Inflammatory macrophage (primary cell): ENCODE measurements around the gene MPP7.
"Not testable (repeated sequence)": the region's sequence is repeated elsewhere in the genome, so short reads cannot be mapped to it uniquely, and the experiment has no call there.

Experiments
- DNase-seq, 2 donors: peaks; one replicate each; pipeline ENCODE4 v3.0.0-alpha.2; 2020 to 2022
- total RNA-seq, 18 experiments: gene quantifications; one replicate each; lab custom pipeline; 2026; ENCODE audit warnings: mixed read lengths in 6 of 18, inconsistent platforms in 2 of 18; lab: John Stamatoyannopoulos, UW

The MPP7 gene
- 6.9 to 18.1 (median 13.0) reads per million in 18 experiments for total RNA-seq

DNA sequence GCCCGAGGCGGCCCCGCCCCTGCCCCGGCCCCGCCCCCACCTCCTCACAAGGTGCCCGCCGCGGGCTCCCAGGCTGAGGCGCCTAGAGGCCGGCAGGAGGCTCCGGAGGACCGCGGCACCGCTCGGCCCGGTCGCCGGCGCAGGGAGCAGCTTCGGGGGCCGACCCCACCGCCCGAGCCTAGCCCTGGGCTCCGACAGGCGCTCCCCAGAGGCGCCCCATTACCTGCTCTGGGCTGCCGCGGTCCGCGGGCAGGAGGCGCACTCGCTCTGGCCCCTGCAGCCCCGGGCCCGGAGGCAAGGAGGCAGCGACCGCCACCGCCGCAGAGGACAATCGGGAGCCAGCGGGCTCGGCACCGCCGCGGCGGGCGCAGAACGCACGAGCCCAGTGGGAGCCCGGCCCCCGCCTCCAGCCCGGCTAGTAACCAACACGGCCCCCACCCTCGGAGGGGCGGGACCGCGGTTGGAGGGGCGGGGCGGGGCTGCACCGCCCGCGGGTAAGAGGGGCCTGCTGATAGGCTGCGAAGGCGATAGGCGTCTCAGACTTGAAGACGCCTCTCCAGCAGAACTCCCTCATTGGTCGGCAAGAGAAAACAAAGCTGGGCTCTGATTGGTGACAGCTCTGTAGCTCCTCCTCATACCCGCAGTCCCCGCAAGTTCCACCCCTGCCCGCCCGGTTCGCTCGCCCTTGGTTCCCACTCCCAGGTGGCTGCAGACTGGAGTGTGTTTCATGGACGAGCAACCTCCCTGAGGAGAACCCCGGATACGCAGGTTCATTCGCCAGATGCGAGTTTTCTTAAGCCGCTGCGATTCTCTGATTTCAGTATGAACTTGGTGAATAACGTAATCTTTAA, at the start of gene MPP7:
MPP7 (minus strand) TSS at position 427 of the 851 bp plus-strand sequence. CDS start 64,460 bp downstream, outside the sequence.
- DNase-seq, result peak; percentile 98

DNA sequence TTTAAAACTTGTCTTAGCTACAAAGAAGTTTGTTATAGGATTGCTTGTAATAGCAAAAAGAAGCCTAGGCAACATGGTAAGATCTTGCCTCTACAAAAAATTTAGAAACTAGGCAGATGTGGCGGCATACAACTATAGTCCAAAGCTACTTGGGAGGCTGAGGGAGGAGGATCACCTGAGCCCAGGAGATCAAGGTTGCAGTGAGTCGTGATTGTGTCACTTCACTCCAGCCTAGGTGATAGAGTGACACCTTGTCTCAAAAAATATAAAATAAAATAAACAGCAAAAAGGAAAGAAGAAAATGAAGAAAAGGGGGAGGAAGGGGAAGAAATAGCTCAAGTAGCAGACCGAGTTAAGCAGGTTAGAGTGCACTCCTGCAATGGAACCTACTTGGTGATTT, 47.0 kb upstream of the MPP7 start:
- DNase-seq, result no peak

DNA sequence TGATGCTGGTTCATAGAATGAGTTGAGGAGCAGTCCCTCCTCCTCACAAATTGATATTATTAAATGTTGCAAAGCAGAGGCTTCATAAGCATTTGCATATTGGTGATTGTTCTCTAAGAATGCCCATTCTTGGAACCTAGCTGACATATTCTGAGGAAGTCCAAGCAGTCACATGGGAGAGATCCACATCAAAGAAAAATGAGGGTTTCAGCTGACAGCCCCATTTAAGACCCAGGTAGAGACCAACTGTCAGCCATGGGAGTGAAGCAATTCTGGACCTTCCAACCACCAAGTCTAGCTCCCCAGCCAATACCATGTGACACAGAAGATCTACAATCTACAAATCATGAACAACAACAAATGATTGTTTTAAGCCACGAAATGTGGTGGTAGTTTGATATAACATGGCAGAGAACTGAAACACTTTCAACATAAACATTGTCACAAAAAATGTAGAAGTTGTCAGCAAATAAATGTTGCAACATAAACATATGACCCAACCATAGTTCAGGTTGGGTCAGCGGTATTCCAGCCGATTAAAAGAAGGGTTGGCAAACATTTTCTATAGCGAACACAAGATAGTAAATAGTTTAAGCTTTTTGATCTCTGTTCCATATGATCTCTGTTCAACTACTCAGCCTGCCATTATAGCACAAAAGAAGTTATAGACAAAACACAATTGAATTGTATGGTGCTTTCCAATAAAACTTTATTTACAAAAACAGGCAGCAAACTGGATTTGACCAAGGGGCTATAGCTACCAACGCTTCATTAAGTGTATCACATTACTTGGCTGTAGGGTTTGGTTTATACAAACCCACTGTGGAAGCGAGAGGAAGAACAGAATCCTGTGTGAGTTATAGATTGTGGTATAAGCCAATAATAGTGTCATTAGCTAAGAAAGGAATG, 41.4 kb upstream of the MPP7 start:
- peak; percentile 42 to 74 for DNase-seq

DNA sequence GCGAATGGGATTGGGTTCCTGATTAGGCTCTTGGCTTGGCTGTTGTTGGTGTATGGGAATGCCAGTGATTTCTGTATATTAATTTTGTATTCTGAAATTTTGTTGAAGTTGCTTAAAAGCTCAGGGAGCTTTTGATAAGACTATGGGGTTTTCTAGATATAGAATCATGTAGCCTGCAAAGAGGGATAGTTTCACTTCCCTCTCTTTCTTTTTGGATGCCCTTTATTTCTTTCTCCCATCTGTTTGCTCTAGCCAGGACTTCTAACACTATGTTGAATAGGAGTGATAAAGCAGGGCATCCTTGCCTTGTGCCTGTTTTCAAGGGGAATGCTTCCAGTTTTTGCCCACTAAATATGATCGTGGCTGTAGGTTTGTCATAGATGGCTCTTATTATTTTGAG, 40.4 kb upstream of the MPP7 start:
- no peak for DNase-seq

DNA sequence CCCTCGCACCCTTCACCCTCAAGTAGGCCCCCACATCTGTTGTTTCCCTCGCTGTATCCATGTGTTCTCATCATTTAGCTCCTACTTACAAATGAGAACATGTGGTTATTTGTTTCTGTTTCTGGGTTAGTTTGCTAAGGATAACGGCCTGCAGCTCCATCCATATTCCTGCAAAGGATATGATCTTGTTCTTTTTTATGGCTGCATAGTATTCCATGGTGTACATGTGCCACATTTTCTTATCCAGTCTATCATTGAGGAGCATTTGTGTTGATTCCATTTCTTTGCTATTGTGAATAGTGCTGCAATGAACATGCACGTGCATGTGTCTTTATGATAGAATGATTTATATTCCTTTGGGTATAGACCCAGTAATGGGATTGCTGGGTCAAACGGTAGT, 38.8 kb upstream of the MPP7 start:
- not testable (repeated sequence) for DNase-seq

DNA sequence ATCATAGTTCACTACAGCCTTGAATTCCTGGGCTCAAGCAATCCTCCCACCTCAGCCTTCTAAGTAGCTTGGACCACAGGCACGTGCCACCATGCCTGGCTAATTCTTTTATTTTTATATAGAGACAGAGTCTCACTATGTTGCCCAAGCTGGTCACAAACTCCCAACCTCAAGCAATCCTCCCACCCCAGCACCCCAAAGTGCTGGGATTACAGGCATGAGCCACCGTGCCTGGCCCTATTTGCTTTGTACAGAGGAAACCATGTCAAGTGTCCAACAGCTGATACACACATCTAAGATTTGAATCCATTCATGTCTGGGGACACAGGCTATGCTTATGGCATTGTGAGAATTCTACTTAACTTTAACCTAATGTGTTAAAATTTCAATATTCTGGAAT, 29.9 kb upstream of the MPP7 start:
- no peak for DNase-seq

DNA sequence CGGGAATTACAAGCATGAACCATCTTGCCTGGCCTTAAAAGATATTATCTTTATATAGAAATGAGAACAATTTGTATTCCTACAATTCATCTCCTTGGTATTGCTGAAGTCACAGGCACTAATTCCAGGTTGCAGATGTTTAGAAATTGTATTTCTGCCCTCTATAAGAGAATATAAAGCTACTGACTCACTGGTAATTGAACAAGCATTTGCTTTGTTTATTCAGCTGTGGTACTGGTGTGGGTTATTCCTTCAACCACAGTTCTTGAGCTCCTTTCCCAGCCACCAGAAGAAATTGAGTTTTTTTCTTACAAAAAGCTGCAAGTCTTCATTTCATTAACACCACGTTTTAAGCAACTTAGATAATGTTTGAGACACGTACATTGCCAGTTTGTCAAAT, 29.0 kb upstream of the MPP7 start:
- DNase-seq, result no peak

DNA sequence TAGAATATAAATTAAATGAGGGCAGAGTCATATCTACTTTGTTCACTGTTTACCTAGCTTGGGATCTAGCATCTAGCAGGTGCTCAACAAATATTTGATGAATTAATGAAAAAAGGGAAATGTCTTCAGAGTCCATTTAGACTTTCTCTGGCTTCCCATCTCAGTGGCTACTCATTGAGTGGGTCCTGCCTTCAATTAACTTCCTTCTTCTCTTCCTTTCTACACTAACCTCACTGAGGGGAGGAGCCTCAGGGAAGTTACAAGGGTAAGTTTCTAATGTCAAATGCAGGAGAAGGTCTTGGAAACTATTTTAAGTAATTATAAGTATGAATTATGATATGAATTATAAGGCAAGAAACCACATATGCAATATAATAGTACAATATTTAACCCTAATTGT, 28.2 kb upstream of the MPP7 start:
- DNase-seq, result peak; percentile 15 to 52

DNA sequence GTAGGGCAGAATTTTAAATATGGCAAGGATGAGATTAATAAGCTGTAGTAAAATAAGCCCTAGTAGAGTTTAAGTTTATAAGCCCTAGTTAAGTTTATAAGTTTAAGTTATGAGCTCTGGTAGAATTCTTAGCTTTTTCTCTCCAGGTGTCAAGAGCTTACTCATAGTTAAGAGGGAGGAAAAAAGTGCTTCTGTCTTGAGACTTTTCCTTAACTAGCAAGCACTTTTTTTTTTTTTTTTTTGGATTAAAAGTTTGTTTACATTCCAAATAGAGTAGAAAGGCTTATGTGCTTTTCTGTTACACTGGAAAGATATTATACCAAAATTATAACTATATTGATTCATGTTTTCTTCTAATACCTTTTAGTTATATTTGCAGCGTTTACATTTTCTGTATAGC, 25.5 kb upstream of the MPP7 start:
- DNase-seq, result no peak

DNA sequence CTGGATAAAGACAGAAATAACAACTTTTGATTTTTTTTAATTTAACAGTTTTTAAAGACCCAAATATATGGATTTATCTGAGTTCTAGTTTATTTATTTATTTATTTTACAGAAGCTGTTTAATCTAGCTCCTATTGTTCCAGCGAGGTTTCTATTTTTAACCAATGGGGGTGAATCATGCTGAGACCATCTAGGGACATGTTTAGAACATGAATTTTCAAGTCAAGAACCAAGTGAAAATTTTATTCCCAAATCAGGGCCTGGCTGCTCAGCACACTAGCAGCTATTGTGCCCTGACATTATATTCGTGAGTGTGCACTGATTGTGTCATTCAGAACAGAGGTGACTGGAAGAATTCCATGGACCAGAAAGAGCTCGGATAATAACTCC, 24.6 kb upstream of the MPP7 start:
- no peak for DNase-seq

DNA sequence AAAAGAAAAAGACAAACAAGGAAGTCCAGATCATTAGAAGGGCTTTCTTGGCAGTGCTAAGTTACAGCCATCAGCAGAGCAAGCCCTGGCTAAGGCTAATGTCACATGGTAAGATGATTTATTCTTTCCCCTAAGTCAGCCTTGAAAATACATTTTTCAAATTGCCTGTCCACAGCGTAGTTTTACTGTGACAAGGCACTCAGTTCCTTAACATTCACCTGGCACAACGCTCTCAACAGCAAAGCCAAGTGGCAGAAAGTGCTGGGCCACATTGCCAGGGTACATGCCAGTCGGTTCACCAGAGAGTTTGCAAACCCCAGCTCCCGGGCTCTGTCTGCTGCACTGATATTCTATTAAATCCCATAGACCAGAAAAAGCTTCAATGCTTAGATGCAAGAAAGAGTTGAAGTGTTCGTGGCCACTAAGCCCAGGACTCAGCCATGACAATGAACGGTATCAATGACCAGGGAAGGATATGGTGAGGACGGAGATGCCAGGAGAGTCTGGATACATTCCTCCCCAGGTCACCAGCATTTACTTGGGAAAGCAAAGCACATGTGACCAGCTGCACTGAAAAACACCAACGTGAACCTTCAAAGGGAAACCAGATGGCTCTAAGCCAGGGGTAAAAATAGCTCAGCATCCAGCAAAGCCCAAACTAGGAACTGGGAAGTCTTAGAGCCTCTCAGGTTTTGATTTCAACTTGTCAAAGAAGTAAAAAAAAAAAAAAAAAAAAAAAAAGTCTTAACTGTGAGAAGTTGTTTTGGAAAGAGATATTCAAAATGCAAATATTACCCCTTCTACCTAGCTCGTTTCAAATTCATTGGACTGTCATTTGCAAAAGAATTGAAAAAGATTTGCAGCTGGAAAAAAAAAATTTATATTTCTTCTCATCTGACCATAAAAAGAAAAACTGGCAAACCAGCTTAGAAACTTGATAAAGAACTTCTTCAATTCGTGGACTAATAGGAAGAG, 23.9 kb upstream of the MPP7 start:
- DNase-seq, result no peak

DNA sequence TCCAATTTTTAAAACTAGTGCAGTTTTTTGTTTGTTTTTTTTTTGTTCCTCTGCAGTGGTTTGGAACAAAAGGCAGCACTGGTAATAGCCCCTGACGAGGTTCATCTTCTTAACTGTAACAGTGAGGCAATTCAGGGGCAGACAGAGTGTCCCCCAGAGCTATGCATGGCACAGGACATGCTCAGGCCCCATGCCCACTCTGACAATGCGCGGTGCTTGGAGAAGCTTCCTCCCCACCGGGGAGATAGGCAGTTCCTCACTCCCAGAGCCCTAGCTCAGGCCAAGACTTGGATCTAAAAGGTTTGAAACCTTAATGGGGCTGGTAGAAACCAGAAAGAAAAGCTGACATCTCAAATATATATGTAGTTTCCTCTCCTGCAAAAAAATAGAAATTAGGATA, 17.9 kb upstream of the MPP7 start:
- no peak for DNase-seq

DNA sequence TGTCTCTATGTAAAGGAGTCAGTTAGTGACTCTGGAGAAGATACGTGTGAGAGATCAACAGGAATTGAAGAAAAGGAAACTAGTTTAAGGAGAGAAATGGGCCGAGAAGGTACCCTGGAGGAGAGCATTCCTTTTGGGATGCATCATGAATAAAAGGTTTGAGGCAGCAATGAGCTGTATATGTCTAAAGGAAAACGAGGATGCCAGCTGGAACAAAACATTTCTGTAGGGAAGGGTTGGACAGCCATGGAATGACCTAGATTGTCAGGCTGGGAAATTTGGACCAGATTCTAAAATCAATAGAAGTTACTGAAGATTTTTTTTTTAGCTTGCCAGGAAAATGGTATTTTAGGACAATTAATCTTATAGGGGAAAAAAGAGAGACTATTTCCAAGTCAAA, 17.2 kb upstream of the MPP7 start:
- DNase-seq, result no peak

DNA sequence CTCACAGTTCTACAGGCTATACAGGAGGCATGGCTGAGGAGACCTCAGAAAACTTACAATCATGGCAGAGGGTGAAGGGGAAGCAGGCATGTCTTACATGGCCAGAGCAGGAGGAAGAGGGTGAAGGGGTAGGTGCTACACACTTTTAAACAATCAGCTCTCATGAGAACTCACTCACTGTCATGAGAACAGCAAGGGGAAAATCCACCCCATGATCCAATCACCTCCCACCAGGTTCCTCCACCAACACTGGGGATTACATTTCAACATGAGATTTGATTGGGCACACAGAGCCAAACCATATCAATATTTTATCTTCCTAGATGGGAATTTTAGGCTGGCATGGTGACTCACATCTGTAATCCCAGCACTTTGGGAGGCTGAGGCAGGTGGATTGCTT, 16.2 kb upstream of the MPP7 start:
- peak in 1 of 2 donors; percentile 28 for DNase-seq

DNA sequence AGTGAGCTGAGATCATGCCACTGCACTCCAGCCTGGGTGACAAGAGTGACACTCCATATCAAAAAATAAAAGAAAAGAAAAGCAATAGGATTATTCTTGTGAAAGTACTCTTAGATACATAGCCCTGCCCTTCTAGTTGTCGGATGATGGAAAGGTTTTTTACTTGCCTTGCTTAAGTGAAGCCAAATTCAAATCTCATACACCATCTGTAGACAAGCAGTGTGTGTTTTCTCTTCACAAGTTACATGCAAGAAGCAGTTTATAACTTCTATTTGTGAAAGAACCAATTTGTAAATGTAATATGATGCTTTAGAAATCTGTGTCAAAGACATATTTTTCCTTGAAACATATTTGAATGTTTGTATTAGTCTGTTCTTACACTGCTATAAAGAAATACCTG, 15.8 kb upstream of the MPP7 start:
- DNase-seq, result no peak

DNA sequence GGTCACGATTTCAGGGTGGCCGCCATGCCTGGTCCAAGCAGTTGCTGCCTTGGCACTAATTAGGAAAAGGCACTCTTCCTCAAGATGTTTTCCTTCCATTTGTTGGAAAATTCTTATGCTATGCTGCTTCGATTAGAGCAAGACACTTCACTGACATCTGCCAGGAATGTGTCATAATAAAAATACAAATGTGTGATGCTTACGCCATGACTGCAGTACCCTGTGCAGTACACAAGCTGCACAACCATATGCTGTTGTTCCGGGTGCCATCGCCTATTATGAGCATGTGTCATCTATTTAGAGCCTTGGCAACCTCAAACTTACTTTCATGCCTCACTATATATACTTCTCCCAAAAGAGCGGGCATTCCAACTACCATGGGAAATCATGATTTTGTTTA, 14.9 kb upstream of the MPP7 start:
- no peak for DNase-seq

DNA sequence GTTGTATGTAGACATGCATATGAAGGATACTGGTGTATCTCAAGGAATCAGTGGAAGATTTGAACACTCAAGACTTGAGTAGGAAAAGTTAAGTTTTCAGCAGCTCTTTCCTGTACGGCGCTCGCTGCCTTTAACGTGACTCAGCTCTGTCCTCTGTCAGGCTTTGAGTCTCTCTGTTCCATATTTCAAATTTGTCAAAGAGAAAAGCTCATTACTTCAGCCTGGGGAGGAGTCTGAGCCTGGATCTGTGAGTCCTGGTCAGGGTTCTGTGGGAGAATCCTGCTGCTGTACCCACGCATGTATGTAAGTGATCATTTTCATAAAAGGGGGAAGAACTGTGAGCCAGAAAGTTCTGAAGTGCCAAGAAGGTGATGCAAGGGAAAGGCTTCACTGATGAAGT, 13.8 kb upstream of the MPP7 start:
- peak; percentile 13 to 33 for DNase-seq

DNA sequence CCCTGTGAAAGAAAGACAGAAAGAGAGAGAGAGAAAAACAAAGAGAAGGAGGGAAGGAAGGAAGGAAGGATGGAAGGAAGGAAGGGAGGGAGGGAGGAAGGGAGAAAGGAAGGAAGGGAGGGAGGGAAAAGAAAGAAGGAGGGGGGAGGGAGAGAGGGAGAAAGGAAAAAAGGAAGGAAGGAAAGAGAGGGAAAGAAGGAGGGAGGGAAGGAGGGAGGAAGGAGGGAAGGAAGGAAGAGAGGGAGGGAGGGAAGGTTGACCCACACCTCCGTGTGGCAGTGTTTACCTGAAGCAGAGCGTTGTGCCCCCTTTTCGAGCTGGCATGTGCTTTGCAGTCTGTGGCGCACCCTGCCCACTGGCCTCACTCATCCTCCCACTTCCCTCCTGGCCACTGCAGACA, 12.3 kb upstream of the MPP7 start:
- no peak for DNase-seq

DNA sequence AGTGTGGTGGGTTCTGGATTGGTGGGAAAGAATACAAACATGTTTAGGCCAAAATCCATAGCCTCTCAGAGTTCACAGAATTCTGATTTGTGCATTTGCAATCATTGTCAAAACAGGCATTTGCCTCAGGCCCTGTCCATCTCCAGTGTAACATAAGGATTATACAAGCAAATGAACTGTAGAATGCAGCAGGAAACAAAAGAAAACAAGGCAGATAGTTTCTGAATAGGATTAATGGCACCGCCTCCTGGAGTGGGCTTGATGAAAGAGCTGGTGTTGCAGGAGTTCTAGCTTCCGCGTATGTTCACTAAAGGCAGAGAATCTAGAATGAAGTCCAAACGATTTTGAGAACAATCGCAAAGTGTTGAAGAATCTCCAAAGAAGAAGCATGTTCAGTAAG, 11.3 kb upstream of the MPP7 start:
- DNase-seq, result no peak

DNA sequence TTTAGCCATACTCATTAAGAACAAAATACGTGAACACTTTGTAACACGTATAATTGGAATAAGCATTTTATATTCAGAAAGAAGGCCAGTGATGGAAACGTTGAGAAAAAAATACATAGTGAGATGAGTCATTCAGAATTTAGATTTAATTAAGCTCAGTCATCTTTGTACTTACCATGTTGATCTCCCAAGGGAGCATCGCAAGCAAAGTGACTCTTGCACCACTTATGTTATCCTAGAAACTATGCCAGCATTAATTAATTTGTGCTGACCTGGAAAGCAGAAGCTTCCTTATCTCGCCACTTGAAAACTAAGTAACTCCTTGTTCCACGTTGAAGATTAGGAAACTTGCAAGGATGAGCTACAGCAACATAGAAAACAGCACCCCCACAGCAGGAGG, 9.7 kb upstream of the MPP7 start:
- DNase-seq, result no peak

DNA sequence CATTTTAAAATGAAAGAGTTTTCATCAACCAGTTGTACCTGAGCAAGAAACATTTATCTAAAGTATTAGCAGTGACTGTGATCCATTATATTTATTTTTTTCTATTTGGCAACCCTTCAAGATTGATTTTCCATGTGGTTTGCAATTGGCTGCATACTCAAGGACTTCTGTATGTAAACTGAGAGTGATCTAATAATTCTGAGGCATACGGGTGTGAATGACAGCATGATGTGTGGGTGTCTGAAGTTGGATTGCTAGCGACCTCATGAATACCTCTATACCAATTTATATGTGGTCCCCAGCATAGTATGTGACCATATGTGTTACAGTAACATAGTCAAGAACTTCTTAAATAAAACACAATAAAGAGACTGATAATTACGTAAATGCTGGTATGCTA, 8.2 kb upstream of the MPP7 start:
- no peak for DNase-seq

DNA sequence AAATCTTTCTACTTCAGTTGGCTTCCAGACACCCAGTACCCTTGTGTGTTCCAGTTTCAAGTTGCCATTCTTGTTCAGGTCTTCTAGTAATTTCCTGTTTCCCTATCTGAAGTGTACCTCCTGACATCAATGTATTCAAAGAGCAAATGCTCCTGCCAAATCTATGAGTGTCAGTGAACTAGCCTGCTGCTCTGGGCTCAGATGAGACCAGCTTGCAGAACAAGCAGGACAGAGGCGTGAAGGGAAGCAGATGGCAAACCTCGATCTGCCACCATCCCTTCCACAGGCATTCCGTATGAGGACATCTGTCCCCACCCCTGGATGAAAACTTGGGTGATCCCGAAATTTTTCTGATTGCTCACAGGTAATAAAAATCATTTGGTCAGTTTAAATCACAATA, 4.4 kb upstream of the MPP7 start:
- no peak for DNase-seq

DNA sequence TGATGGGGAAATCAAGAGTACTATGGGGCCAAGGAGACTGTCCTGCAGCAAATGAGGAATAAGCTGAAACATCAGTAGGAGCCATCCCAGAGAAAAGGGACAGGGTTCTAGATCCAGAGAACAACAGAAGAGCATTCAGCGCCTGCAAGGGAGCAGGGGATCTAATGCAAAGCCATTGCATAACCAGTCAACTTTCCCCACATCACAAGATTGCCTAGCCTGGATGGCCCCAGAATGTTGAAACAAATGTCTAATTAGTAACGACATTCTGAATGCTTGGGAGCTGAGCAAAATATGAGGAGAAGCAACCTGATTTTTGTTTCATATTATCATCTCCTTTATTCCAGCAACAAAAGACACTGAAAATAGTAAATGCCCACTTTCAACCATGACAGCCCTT, 2.7 kb upstream of the MPP7 start:
- peak; percentile 68 to 72 for DNase-seq
